Smooth muscle cell (in vitro differentiated cells): Measurements from ENCODE around the gene ZNF143. TPM values are rescaled to one million over a fixed set of nuclear protein-coding genes. Genes with fewer than 3 reads are reported as not detected.

Experiments used
- DNase-seq: peaks from one replicate; lab custom pipeline; 2025; ENCODE audit not compliant: unreplicated experiment; lab: John Stamatoyannopoulos, UW
- H2AFZ ChIP-seq: fragments of 200-600 bp; sonication (generic); 2 replicates; pipeline ENCODE4 v1.6.0; 2016; ENCODE audit warnings: antibody characterized with exemption, low read depth, mild to moderate bottlenecking
- H3F3A ChIP-seq: fragments of 200-600 bp; sonication (generic); 2 replicates; pipeline ENCODE4 v1.6.0; 2017; ENCODE audit warnings: antibody characterized with exemption, low read depth
- H3K27ac ChIP-seq: fragments of 200-600 bp; sonication (generic); 2 replicates; pipeline ENCODE4 v1.5.1; 2016; ENCODE audit warnings: low read depth, mild to moderate bottlenecking
- H3K27me3 ChIP-seq: fragments of 200-600 bp; sonication (generic); 2 replicates; pipeline ENCODE4 v1.6.1; 2016; ENCODE audit warnings: low read depth, mild to moderate bottlenecking
- H3K36me3 ChIP-seq: fragments of 200-600 bp; sonication (generic); 2 replicates; pipeline ENCODE4 v1.5.1; 2016; ENCODE audit warnings: low read depth
- H3K4me1 ChIP-seq: fragments of 200-600 bp; sonication (generic); 2 replicates; pipeline ENCODE4 v1.5.1; 2016; ENCODE audit warnings: low read depth
- H3K4me2 ChIP-seq: fragments of 200-600 bp; sonication (generic); 2 replicates; pipeline ENCODE4 v1.6.0; 2016; ENCODE audit warnings: mild to moderate bottlenecking
- H3K4me3 ChIP-seq: fragments of 200-600 bp; sonication (generic); 2 replicates; pipeline ENCODE4 v1.5.1; 2016; ENCODE audit warnings: mild to moderate bottlenecking
- H3K79me2 ChIP-seq: fragments of 200-600 bp; sonication (generic); 2 replicates; pipeline ENCODE4 v1.6.0; 2016; ENCODE audit warnings: low read depth, mild to moderate bottlenecking
- H3K9ac ChIP-seq: fragments of 200-600 bp; sonication (generic); 2 replicates; pipeline ENCODE4 v1.6.0; 2016; ENCODE audit warnings: low read depth
- H3K9me3 ChIP-seq: fragments of 200-600 bp; sonication (generic); replicated peaks from 2 replicates; pipeline ENCODE4 v1.5.1; 2016; ENCODE audit warnings: low read depth
- H4K20me1 ChIP-seq: fragments of 200-600 bp; sonication (generic); 2 replicates; pipeline ENCODE4 v1.6.0; 2016; ENCODE audit warnings: low read depth
- CTCF ChIP-seq: fragments of 200-600 bp; sonication (generic); IDR thresholded peaks from 2 replicates; pipeline ENCODE4 v1.5.1; 2017; ENCODE audit warnings: borderline replicate concordance, mild to moderate bottlenecking, antibody characterized with exemption; ENCODE audit not compliant: insufficient read depth, poor library complexity, severe bottlenecking
- WGBS: methylation state at CpG from one replicate; pipeline ENCODE4 v1.1.7; 2016; ENCODE audit warnings: low lambda C conversion rate; 5-methylcytosine and 5-hydroxymethylcytosine counted together
- polyA plus RNA-seq: library from polyadenylated mRNA; unstranded; fragments of >200 nt; fragmentation: Nextera tagmentation; extraction: Ambion mirVana; gene quantifications from 2 replicates; pipeline ENCODE4 v1.2.1, GENCODE V29; 2016
- total RNA-seq: library from RNA; depleted of rRNA; stranded (reverse); fragments of >200 nt; gene quantifications from 2 replicates; pipeline ENCODE4 v1.2.3, GENCODE V29; 2014

The ZNF143 gene
- total and polyA plus RNA-seq, 2 experiments from 2014 or later = 30.9 to 48.6 TPM

- peaks cover 4% of the 10 kb centered on the region for H3F3A ChIP-seq
- H3K27ac ChIP-seq = peak within 1 kb of the TSS; percentile 100
- H3K9ac ChIP-seq = peak within 1 kb of the TSS; percentile 88
- WGBS = under 1% methylated on average over 72 of the region's 73 CpGs
- H3K4me1 ChIP-seq = peaks cover 35% of the 10 kb centered on the region
- no peaks in the 10 kb centered on the region for H3K27me3 ChIP-seq
- no peak for TF ChIP-seq CTCF
- no peaks in the 10 kb centered on the region for H3K9me3 ChIP-seq
- peak within 1 kb of the TSS; percentile 78 for H2AFZ ChIP-seq
- peaks cover 39% of the 10 kb centered on the region for H3K79me2 ChIP-seq
- peak within 1 kb of the TSS; percentile 66 for H3K4me3 ChIP-seq
- H4K20me1 ChIP-seq = peaks cover 5% of the 10 kb centered on the region
- H3K4me2 ChIP-seq = peak within 1 kb of the TSS; percentile 91
- peak; percentile 93 for DNase-seq
- H3K36me3 ChIP-seq = no peaks in the 10 kb centered on the region
These were observed 112.4 kb downstream of the ZNF143 start, which contains the start of gene WEE1 for GRCh38 chr11:9573052-9573774. TSS of gene WEE1 (plus strand) at chr11:9573670. CDS start at chr11:9573934, 264 bp downstream.

GRCh38 chr11:9573775-9574621, 113.2 kb downstream of the ZNF143 start:
- H3K4me2 ChIP-seq = peak overlapping the region; percentile 91
- peak overlapping the region; percentile 66 for H3K4me3 ChIP-seq
- H3K27ac ChIP-seq = peak overlapping the region; percentile 76
- no peaks in the 10 kb centered on the region for H3K36me3 ChIP-seq
- H3K79me2 ChIP-seq = peaks cover 47% of the 10 kb centered on the region
- H2AFZ ChIP-seq = peak overlapping the region; percentile 78
- peaks cover 5% of the 10 kb centered on the region for H4K20me1 ChIP-seq
- WGBS = under 1% methylated on average over 95 of the region's 122 CpGs
- no peaks in the 10 kb centered on the region for H3K27me3 ChIP-seq
- no peak for DNase-seq
- H3K9me3 ChIP-seq = no peaks in the 10 kb centered on the region
- peaks cover 32% of the 10 kb centered on the region for H3K4me1 ChIP-seq
- H3K9ac ChIP-seq = peak overlapping the region; percentile 88
- no peak for TF ChIP-seq CTCF
- H3F3A ChIP-seq = peaks cover 3% of the 10 kb centered on the region

GRCh38 chr11:9574622-9575259, 113.9 kb downstream of the ZNF143 start:
- Histone ChIP-seq H4K20me1 (peaks cover 5% of the 10 kb centered on the region), H3K27me3 (no peaks in the 10 kb centered on the region), H2AFZ (peak overlapping the region; percentile 78), H3K4me3 (peak overlapping the region; percentile 66), H3K9ac (peak overlapping the region; percentile 88), H3K36me3 (no peaks in the 10 kb centered on the region), H3K9me3 (no peaks in the 10 kb centered on the region), H3K79me2 (peaks cover 54% of the 10 kb centered on the region), H3K4me2 (peak overlapping the region; percentile 91), H3F3A (peaks cover 3% of the 10 kb centered on the region), H3K27ac (peak overlapping the region; percentile 76), H3K4me1 (peaks cover 25% of the 10 kb centered on the region)
- no peak for TF ChIP-seq CTCF
- DNase-seq = no peak
- WGBS = under 1% methylated on average over 43 of the region's 43 CpGs
